GM18499 (cell line): ENCODE data around the gene RDH13.
"Not testable (repeated sequence)": the region's sequence is repeated elsewhere in the genome, so short reads cannot be mapped to it uniquely, and the experiment has no call there.

Experiments
- ATAC-seq: cut with Tn5 transposase; IDR thresholded peaks from one replicate; pipeline ENCODE4 v1.9.1; 2021; ENCODE audit warnings: moderate number of reproducible peaks; ENCODE audit not compliant: insufficient read depth, unreplicated experiment

RDH13 gene

GRCh38 chr19:55062735-55063491 lies at the start of gene RDH13:
Gene RDH13 (minus strand): TSS chr19:55063148. CDS start chr19:55063032, 116 bp downstream.
- no peak for ATAC-seq

GRCh38 chr19:55112246-55112776 lies 49.4 kb upstream of the RDH13 start:
- no peak for ATAC-seq

- ATAC-seq, result no peak
Measured at GRCh38 chr19:55111238-55111831, 48.4 kb upstream of the RDH13 start.

GRCh38 chr19:55109527-55110291 lies 46.8 kb upstream of the RDH13 start:
- ATAC-seq, result no peak

GRCh38 chr19:55107252-55107651 lies 44.3 kb upstream of the RDH13 start:
- ATAC-seq, result not testable (repeated sequence)

- no peak for ATAC-seq
Measured at GRCh38 chr19:55106591-55106990, 43.6 kb upstream of the RDH13 start.

GRCh38 chr19:55105237-55105636 lies 42.3 kb upstream of the RDH13 start:
- no peak for ATAC-seq

- ATAC-seq, result no peak
Measured at GRCh38 chr19:55103190-55103589, 40.2 kb upstream of the RDH13 start.

- ATAC-seq, result no peak
Measured at GRCh38 chr19:55101261-55101660, 38.3 kb upstream of the RDH13 start.

- ATAC-seq, result no peak
Measured at GRCh38 chr19:55099557-55100506, 36.9 kb upstream of the RDH13 start.

- ATAC-seq, result no peak
Measured at GRCh38 chr19:55098716-55099556, 36.0 kb upstream of the RDH13 start.

GRCh38 chr19:55097864-55098715 lies 35.1 kb upstream of the RDH13 start:
- ATAC-seq, result no peak

- no peak for ATAC-seq
Measured at GRCh38 chr19:55096061-55096701, 33.2 kb upstream of the RDH13 start.

GRCh38 chr19:55095260-55096060 lies 32.5 kb upstream of the RDH13 start:
- no peak for ATAC-seq

GRCh38 chr19:55094456-55095259 lies 31.7 kb upstream of the RDH13 start:
- no peak for ATAC-seq
